Measurements from ENCODE around the gene LIMS2.

The LIMS2 gene

DNA sequence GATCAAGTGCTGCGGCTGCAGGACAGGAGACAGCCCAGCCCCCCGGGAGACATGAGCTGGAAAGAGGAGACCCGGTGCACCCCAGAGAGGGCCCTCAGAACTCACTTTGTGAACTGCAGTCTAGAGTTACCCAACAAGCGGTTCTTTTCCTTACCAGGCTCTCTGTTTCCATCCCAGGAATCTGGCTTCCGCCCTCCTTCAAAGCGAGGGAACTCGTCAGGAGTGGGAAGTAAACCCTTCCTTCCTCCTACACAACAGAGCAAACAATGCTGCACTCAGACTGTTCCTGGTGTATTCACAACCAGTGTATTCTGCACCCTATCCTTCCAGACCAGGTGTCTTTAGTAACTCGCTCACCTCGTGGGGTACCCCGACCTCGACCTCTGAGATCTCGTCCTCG lies 34.0 kb upstream of the LIMS2 start:
- H3K27ac ChIP-seq (ENCODE audit: low read depth, low read length), result no peak overlapping the region
- H3K9me3 ChIP-seq (ENCODE audit: control insufficient read depth in 5 of 5, low read length in 5 of 5), result no peaks in the 10 kb centered on the region
- no peaks in the 10 kb centered on the region for H3K27me3 ChIP-seq (ENCODE audit: control insufficient read depth in 5 of 5, insufficient read depth in 4 of 5, low read length in 5 of 5)
- peaks cover 0 to 52% (median 28%) of the 10 kb centered on the region in 5 donors for H3K36me3 ChIP-seq (ENCODE audit: control insufficient read depth in 5 of 5, insufficient read depth in 5 of 5, low read length in 5 of 5)
- H3K4me1 ChIP-seq (ENCODE audit: control insufficient read depth in 5 of 5, insufficient read depth in 5 of 5, low read length in 5 of 5), result peaks cover 5 to 53% (median 30%) of the 10 kb centered on the region in 5 donors
- no peak overlapping the region for H3K9ac ChIP-seq (ENCODE audit: low read length in 5 of 5)
- no peak overlapping the region for H3K4me3 ChIP-seq (ENCODE audit: low read depth in 1 of 5, low read length in 5 of 5)

GRCh38 chr2:127707890-127708648 lies 32.7 kb upstream of the LIMS2 start:
- Histone ChIP-seq H3K27ac (ENCODE audit: low read depth, low read length) (no peak overlapping the region), H3K36me3 (ENCODE audit: control insufficient read depth in 5 of 5, insufficient read depth in 5 of 5, low read length in 5 of 5) (peaks cover 0 to 44% (median 28%) of the 10 kb centered on the region in 5 donors), H3K4me3 (ENCODE audit: low read depth in 1 of 5, low read length in 5 of 5) (no peak overlapping the region), H3K27me3 (ENCODE audit: control insufficient read depth in 5 of 5, insufficient read depth in 4 of 5, low read length in 5 of 5) (no peaks in the 10 kb centered on the region), H3K4me1 (ENCODE audit: control insufficient read depth in 5 of 5, insufficient read depth in 5 of 5, low read length in 5 of 5) (peaks cover 7 to 66% (median 37%) of the 10 kb centered on the region in 5 donors), H3K9me3 (ENCODE audit: control insufficient read depth in 5 of 5, low read length in 5 of 5) (no peaks in the 10 kb centered on the region), H3K9ac (ENCODE audit: low read length in 5 of 5) (no peak overlapping the region)

GRCh38 chr2:127706215-127706990 lies 31.1 kb upstream of the LIMS2 start:
- Histone ChIP-seq H3K9ac (ENCODE audit: low read length in 5 of 5) (no peak overlapping the region), H3K4me1 (ENCODE audit: control insufficient read depth in 5 of 5, insufficient read depth in 5 of 5, low read length in 5 of 5) (peaks cover 7 to 76% (median 48%) of the 10 kb centered on the region in 5 donors), H3K4me3 (ENCODE audit: low read depth in 1 of 5, low read length in 5 of 5) (no peak overlapping the region), H3K9me3 (ENCODE audit: control insufficient read depth in 5 of 5, low read length in 5 of 5) (no peaks in the 10 kb centered on the region), H3K27me3 (ENCODE audit: control insufficient read depth in 5 of 5, insufficient read depth in 4 of 5, low read length in 5 of 5) (no peaks in the 10 kb centered on the region), H3K27ac (ENCODE audit: low read depth, low read length) (peak overlapping the region; percentile 67), H3K36me3 (ENCODE audit: control insufficient read depth in 5 of 5, insufficient read depth in 5 of 5, low read length in 5 of 5) (peaks cover 0 to 44% (median 28%) of the 10 kb centered on the region in 5 donors)

DNA sequence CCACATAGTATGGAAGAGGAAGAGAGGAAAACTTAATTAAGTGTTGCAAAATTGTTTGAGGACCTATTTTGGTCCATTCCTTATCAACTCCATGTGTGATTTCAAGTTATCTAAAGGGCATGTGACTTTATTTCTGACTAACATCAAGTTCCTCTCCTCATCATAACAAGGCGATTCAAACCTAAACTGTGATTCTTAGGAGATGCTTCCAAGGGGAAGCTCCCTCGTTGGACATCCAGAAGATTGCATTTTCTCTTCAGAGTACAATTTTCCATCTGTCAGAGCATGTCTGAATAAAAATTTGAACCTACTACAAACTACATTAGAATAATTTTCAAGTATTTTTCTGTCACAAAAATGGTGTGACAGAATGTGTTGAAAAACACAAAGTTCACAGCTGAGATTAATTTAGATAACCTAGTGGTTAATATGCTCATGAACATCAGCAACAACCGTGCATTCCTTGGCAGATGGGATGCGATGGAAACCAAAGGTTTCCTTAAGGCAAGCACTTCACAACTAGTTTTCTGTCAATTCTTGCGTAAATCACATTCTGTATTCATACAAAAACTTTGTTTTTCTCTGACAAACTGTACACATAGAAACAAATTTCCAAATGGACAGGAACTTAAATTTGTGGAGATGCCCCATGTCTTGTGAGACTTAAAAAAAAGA lies 30.2 kb upstream of the LIMS2 start:
- H3K27ac ChIP-seq (ENCODE audit: low read depth, low read length), result peak overlapping the region; percentile 67

DNA sequence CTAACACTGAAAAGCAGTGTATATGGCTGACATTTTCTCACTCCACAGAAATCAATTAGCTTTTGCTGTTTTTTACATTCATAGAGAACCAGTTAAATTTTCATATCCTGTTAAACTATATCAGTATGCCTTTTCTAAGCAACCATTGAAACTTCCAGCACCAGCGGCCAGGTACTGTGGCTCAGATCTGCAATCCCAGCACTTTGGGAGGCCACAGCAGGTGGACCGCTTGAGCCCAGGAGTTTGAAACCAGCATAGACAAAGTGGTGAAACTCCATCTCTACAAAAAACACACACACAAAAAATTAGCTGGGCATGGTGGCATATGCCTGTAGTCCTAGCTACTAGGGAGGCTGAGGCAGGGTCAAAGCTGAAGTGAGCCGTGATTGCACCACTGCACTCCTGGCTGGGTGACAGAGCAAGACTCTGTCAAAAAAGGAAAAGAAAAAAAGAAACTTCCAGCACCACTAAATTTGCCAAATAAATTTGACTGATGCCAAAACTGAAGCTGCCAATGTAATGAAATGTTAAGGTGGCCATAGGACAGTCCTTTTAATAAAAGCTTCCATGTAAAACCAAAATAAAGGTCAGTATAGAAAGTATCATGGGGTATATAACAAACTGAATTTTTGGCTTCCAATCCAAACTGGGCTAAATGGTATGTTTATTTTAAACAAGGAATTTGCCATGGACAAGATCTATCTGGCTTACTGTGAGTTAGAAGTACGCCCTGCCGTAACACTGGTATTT lies 29.5 kb upstream of the LIMS2 start:
- H3K9me3 ChIP-seq (ENCODE audit: control insufficient read depth in 5 of 5, low read length in 5 of 5), result no peaks in the 10 kb centered on the region

More for the DNA sequence above, 30.2 kb upstream of the LIMS2 start:
- H3K9me3 ChIP-seq (ENCODE audit: control insufficient read depth in 5 of 5, low read length in 5 of 5), result no peaks in the 10 kb centered on the region
- no peak overlapping the region for H3K9ac ChIP-seq (ENCODE audit: low read length in 5 of 5)
- H3K27me3 ChIP-seq (ENCODE audit: control insufficient read depth in 5 of 5, insufficient read depth in 4 of 5, low read length in 5 of 5), result no peaks in the 10 kb centered on the region
- peaks cover 9 to 79% (median 53%) of the 10 kb centered on the region in 5 donors for H3K4me1 ChIP-seq (ENCODE audit: control insufficient read depth in 5 of 5, insufficient read depth in 5 of 5, low read length in 5 of 5)
- peaks cover 0 to 43% (median 28%) of the 10 kb centered on the region in 5 donors for H3K36me3 ChIP-seq (ENCODE audit: control insufficient read depth in 5 of 5, insufficient read depth in 5 of 5, low read length in 5 of 5)
- H3K4me3 ChIP-seq (ENCODE audit: low read depth in 1 of 5, low read length in 5 of 5), result no peak overlapping the region

DNA sequence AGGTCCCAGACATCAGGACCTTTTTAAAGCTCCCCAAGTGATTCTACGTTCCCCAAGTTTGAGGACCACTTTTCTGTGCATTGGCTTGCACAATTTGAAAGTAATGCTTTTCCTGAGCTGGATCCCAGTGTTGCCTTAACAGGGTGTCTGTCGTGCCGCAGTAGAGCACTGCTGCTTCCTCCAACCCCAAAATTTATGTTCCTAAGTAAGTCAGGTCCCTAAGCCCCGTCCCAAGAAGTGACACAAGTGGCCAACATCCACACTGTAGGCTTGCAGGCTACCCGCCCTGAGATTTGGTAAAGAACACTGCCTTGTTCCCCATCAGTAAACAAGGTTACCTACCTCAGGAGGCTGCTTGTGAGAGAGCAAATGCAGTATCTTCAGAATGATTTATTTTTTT lies 28.0 kb upstream of the LIMS2 start:
- Histone ChIP-seq H3K4me1 (ENCODE audit: control insufficient read depth in 5 of 5, insufficient read depth in 5 of 5, low read length in 5 of 5) (peaks cover 8 to 71% (median 50%) of the 10 kb centered on the region in 5 donors), H3K27me3 (ENCODE audit: control insufficient read depth in 5 of 5, insufficient read depth in 4 of 5, low read length in 5 of 5) (no peaks in the 10 kb centered on the region), H3K4me3 (ENCODE audit: low read depth in 1 of 5, low read length in 5 of 5) (peak overlapping the region in 2 of 5 donors; percentile 16 to 78), H3K9ac (ENCODE audit: low read length in 5 of 5) (no peak overlapping the region), H3K27ac (ENCODE audit: low read depth, low read length) (no peak overlapping the region), H3K36me3 (ENCODE audit: control insufficient read depth in 5 of 5, insufficient read depth in 5 of 5, low read length in 5 of 5) (peaks cover 0 to 25% (median 15%) of the 10 kb centered on the region in 5 donors), H3K9me3 (ENCODE audit: control insufficient read depth in 5 of 5, low read length in 5 of 5) (no peaks in the 10 kb centered on the region)

More for the DNA sequence above, 29.5 kb upstream of the LIMS2 start:
- H3K4me3 ChIP-seq (ENCODE audit: low read depth in 1 of 5, low read length in 5 of 5), result no peak overlapping the region
- H3K36me3 ChIP-seq (ENCODE audit: control insufficient read depth in 5 of 5, insufficient read depth in 5 of 5, low read length in 5 of 5), result peaks cover 0 to 39% (median 28%) of the 10 kb centered on the region in 5 donors
- H3K27me3 ChIP-seq (ENCODE audit: control insufficient read depth in 5 of 5, insufficient read depth in 4 of 5, low read length in 5 of 5), result no peaks in the 10 kb centered on the region
- peak overlapping the region; percentile 67 for H3K27ac ChIP-seq (ENCODE audit: low read depth, low read length)
- peaks cover 9 to 77% (median 54%) of the 10 kb centered on the region in 5 donors for H3K4me1 ChIP-seq (ENCODE audit: control insufficient read depth in 5 of 5, insufficient read depth in 5 of 5, low read length in 5 of 5)
- H3K9ac ChIP-seq (ENCODE audit: low read length in 5 of 5), result no peak overlapping the region

DNA sequence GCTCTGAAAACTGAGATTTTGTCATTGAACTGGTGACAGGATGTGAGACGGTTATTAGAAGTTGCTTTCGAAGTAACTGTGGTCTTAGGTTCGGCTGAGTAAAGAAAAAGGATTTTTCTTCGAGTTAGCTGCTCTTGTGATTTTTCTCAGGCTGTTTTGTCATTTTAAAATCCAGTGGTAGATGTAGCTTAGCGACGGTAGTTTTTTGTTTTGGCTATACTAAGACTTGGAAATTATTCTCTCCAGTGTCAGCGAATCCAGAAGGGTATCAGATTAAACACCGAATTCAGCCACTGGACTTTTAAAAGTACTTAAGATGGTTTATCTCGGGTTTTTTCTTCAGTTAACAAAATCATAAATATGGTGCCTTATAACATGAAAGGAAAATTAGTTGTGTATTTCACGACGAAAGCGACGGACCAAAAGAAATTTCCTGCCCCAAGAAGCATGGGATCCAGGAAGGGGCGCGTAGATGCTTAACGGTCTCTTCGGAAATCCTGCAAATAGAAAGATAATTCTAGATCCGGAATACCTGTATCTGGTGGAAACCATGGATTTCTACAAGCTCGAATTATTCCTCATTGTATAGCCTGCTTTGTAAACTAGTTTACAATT lies 27.2 kb upstream of the LIMS2 start:
- Histone ChIP-seq H3K4me3 (ENCODE audit: low read depth in 1 of 5, low read length in 5 of 5) (peak overlapping the region; percentile 40 to 94 (median 79)), H3K9me3 (ENCODE audit: control insufficient read depth in 5 of 5, low read length in 5 of 5) (no peaks in the 10 kb centered on the region), H3K36me3 (ENCODE audit: control insufficient read depth in 5 of 5, insufficient read depth in 5 of 5, low read length in 5 of 5) (peaks cover 0 to 17% (median 8%) of the 10 kb centered on the region in 5 donors), H3K9ac (ENCODE audit: low read length in 5 of 5) (peak overlapping the region; percentile 22 to 79 (median 64)), H3K4me1 (ENCODE audit: control insufficient read depth in 5 of 5, insufficient read depth in 5 of 5, low read length in 5 of 5) (peaks cover 8 to 63% (median 44%) of the 10 kb centered on the region in 5 donors), H3K27ac (ENCODE audit: low read depth, low read length) (peak overlapping the region; percentile 93), H3K27me3 (ENCODE audit: control insufficient read depth in 5 of 5, insufficient read depth in 4 of 5, low read length in 5 of 5) (no peaks in the 10 kb centered on the region)

DNA sequence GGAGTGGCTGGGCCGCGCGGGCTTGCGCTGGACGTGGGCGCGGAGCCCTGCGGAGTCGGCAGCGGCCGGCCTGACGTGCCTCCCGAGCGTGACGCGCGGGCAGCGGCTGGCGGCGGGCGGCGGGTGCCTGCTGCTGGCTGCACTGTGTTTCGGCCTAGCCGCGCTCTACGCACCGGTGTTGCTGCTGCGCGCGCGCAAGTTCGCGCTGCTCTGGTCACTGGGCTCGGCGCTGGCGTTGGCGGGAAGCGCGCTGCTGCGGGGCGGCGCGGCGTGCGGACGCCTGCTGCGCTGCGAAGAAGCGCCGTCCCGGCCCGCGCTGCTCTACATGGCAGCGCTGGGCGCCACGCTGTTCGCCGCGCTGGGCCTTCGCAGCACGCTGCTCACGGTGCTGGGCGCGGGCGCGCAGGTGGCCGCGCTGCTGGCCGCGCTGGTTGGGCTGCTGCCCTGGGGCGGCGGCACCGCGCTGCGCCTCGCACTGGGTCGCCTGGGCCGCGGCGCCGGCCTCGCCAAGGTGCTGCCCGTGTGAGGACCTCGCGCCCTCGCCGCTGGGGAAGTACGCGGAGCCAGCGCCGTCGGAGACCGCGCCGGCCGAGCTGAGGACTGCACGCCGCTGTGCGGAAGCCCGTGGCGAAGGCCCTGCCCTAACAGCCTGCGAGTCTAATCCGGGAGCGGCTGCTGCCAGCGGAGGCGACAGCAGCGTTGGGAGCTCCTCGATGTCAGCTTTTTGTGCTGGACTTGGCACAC lies 26.5 kb upstream of the LIMS2 start:
- Histone ChIP-seq H3K4me3 (ENCODE audit: low read depth in 1 of 5, low read length in 5 of 5) (peak overlapping the region; percentile 40 to 94 (median 79)), H3K9me3 (ENCODE audit: control insufficient read depth in 5 of 5, low read length in 5 of 5) (no peaks in the 10 kb centered on the region), H3K4me1 (ENCODE audit: control insufficient read depth in 5 of 5, insufficient read depth in 5 of 5, low read length in 5 of 5) (peaks cover 8 to 57% (median 44%) of the 10 kb centered on the region in 5 donors), H3K27me3 (ENCODE audit: control insufficient read depth in 5 of 5, insufficient read depth in 4 of 5, low read length in 5 of 5) (no peaks in the 10 kb centered on the region), H3K36me3 (ENCODE audit: control insufficient read depth in 5 of 5, insufficient read depth in 5 of 5, low read length in 5 of 5) (peaks cover 0 to 13% (median 3%) of the 10 kb centered on the region in 5 donors), H3K9ac (ENCODE audit: low read length in 5 of 5) (peak overlapping the region; percentile 22 to 81 (median 77)), H3K27ac (ENCODE audit: low read depth, low read length) (peak overlapping the region; percentile 93)
